ENCODE measurements around the gene KLF14.

- TF ChIP-seq CTCF (IDR thresholded peaks at IDR 0.05) (no peak), EP300 (IDR thresholded peaks at IDR 0.05) (no peak), POLR2A (IDR thresholded peaks at IDR 0.05) (no peak)
Observed at GRCh38 chr7:130781346-130781745, 47.3 kb upstream of the KLF14 start.

All from ovary (tissue), 3 donors.